ENCODE data around the gene RRAGC. TPM values are rescaled to one million over a fixed set of nuclear protein-coding genes. Genes with fewer than 3 reads are reported as not detected.
"Not testable (repeated sequence)": the region's sequence is repeated elsewhere in the genome, so short reads cannot be mapped to it uniquely, and the experiment has no call there.

RRAGC gene
- total RNA-seq, 2 experiments from 2014 or later: 17.2 to 17.5 TPM

DNA sequence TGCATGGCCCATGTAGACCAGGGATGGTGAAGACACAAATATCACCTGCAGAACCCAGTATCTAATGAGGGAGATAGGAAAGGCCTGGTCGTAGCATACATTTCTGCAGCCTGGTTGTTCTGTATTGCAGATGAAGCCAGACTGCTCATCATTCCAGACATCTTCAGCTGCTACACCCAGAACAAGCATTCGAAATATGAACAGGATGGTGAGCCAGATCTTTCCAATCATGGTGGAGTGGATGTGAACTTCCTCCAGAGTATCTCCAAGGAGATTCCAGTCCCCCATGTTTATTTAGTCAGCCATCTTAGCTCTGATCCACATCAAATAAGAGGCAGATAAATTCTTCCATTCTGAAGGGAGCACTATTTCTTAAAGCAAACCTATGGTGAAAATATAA is 16.2 kb upstream of the RRAGC start:
- Mint-ChIP-seq H3K4me3 (no peak overlapping the region), H3K4me1 (peaks cover 26% of the 10 kb centered on the region)
- CTCF ChIA-PET: interaction anchor here (0.7 to 1.5 kb wide), 2 partner anchors 12 to 88 kb away, joined by 3 to 4 read pairs; no protein-coding TSS in a partner anchor

DNA sequence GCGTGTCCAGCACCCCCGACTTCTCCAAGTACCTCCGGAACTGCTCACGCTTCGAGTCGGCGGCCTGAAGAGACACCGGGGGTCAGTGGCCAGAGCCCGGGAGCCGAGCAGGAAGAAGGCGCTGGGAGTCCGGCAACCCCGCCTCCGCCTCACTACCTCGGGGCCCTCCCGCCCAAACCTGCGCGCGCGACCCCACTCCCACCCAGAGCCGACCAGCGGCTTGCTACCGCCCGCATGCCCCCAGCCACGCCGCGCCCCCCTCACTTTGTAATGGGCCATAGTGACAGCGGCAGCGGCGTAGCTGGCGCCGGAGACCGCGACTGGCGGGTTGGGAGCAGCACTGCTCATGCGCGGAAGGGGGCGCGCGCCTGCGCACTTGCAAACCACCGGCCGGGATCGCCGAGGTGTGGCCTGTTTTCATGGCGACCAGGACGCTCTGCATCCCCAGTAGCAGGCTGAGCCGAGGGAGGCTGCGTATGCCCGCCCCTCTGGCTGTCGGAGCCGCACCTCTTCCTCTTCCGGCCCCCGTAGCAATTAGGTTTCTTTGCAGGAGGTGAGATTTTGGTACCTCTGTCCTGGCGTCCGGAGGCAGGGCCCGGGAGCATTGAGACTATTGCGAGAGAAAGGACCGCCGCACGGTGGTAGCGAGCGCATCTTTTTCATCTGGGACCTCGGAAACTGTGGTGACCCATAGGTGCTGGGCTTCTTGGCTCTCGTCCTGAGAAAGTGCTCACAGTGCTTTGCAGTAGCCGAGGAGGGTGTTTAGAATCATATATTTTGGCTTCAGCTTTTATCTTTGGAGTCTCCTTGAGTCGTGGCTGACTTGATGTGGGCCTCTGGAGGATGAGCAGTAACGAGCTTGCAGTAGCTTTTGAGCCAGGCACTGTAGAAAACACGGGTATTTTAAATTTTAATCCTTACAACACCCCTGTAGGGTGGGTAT is 13.7 kb upstream of the RRAGC start, which contains the start of gene MYCBP:
Gene MYCBP (minus strand): TSS at position 322 of the 943 bp plus-strand sequence. CDS start 43 bp downstream, at position 279.
- H3K27me3 Mint-ChIP-seq: no peaks in the 10 kb centered on the region
- ChIA-PET CTCF (interaction anchor here (0.6 to 1.2 kb wide), 4 partner anchors 11 to 507 kb away, joined by 3 to 4 read pairs (median 3); no protein-coding TSS in a partner anchor), POLR2A (no interaction called here)
- peak; percentile 97 for DNase-seq
- H3K4me3 Mint-ChIP-seq: peak within 1 kb of the TSS; percentile 83
- H3K36me3 Mint-ChIP-seq (ENCODE audit: low read depth): peaks cover 6% of the 10 kb centered on the region
- peaks cover 30% of the 10 kb centered on the region for H3K4me1 Mint-ChIP-seq
- peak within 1 kb of the TSS; percentile 87 for H3K27ac Mint-ChIP-seq
- H3K9me3 Mint-ChIP-seq: no peaks in the 10 kb centered on the region

More for the DNA sequence above, 16.2 kb upstream of the RRAGC start:
- H3K27me3 Mint-ChIP-seq: no peaks in the 10 kb centered on the region
- H3K27ac Mint-ChIP-seq: no peak overlapping the region
- no peaks in the 10 kb centered on the region for H3K9me3 Mint-ChIP-seq
- POLR2A ChIA-PET: no interaction called here
- peaks cover 2% of the 10 kb centered on the region for H3K36me3 Mint-ChIP-seq (ENCODE audit: low read depth)
- no peak for DNase-seq

DNA sequence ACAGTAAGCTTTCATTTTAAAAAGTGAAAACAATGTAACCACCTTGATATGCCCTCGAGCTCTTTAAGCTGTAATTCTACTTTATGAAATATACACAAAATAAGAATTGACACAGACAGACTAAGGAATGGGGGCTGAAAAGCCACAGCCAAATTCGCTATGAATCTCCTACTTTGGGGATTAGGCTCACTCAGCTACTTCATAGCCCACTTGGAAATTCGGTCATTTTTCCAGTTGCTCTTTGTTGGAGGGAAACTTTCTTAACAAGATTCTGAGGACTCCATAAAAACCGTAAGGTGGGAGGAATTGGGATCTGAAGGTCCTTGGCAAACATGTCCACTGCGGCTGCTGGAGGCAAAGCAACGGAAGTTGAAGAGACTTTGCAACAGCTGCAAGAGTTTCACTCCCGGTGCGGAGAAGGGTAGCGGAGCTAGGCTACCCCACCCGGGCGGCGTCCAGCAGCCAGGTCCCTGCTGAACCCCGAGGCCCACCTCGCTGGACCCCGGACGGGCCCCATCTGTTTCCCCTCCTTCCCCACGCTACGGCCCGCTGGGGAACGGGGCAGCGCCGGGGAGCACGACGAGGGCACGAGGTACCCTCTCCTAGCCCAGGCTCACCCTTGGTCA is 12.9 kb upstream of the RRAGC start:
- no peak overlapping the region for H3K27ac Mint-ChIP-seq
- peaks cover 33% of the 10 kb centered on the region for H3K4me1 Mint-ChIP-seq
- no peaks in the 10 kb centered on the region for H3K9me3 Mint-ChIP-seq
- ChIA-PET POLR2A (interaction anchor here (0.7 kb wide), 1 partner anchor 13 kb away, joined by 3 read pairs; the partner anchor contains the start of gene RRAGC), CTCF (interaction anchor here (0.6 to 1.2 kb wide), 4 partner anchors 10 to 508 kb away, joined by 3 to 4 read pairs (median 3); no protein-coding TSS in a partner anchor)
- H3K4me3 Mint-ChIP-seq: peak overlapping the region; percentile 83
- no peaks in the 10 kb centered on the region for H3K27me3 Mint-ChIP-seq
- H3K36me3 Mint-ChIP-seq (ENCODE audit: low read depth): peaks cover 6% of the 10 kb centered on the region
- peak; percentile 48 for DNase-seq

DNA sequence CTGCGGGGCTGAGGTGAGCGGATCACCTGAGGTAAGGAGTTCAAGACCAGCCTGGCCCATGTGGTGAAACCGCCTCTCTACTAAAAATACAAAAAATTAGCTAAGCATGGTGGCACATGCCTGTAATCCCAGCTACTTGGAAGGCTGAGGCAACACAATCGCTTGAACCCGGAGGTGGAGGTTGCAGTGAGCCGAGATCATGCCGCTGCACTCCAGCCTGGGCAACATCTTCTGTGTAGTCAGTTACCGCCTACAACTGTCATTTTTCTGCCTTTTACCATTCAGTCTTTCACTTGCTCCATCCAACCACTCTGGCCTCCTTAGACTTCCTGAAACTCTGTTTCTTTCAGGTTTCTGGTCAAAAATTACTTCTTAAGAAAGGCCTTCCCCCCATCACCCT is 11.4 kb upstream of the RRAGC start:
- Mint-ChIP-seq H3K27ac (no peak overlapping the region), H3K9me3 (no peaks in the 10 kb centered on the region), H3K36me3 (ENCODE audit: low read depth) (peaks cover 10% of the 10 kb centered on the region), H3K4me1 (peaks cover 35% of the 10 kb centered on the region), H3K27me3 (no peaks in the 10 kb centered on the region), H3K4me3 (no peak overlapping the region)
- ChIA-PET POLR2A (no interaction called here), CTCF (interaction anchor here (0.8 to 1.1 kb wide), 2 partner anchors 12 to 22 kb away, joined by 3 read pairs; partner anchors contain the start of gene RRAGC)
- DNase-seq: no peak

DNA sequence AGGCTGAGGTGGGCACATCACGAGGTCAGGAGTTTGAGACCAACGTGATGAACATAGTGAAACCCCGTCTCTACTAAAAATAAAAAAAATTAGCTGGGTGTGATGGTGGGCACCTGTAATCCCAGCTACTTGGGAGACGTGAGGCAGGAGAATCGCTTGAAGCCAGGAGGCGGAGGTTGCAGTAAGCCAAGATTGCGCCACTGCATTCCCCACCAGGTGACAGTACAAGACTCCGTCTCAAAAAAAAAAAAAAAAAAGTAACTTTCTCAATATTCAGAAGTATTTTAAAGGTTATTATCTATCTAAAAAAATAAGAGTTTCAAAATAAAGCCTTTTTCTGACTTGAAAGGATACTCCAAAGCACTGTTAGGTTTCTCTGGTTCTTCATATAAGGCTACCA is 7.6 kb upstream of the RRAGC start:
- Mint-ChIP-seq H3K36me3 (ENCODE audit: low read depth) (peaks cover 31% of the 10 kb centered on the region), H3K4me1 (peaks cover 30% of the 10 kb centered on the region), H3K4me3 (no peak overlapping the region), H3K27ac (no peak overlapping the region), H3K9me3 (no peaks in the 10 kb centered on the region), H3K27me3 (no peaks in the 10 kb centered on the region)
- ChIA-PET POLR2A (no interaction called here), CTCF (no interaction called here)
- DNase-seq: no peak

DNA sequence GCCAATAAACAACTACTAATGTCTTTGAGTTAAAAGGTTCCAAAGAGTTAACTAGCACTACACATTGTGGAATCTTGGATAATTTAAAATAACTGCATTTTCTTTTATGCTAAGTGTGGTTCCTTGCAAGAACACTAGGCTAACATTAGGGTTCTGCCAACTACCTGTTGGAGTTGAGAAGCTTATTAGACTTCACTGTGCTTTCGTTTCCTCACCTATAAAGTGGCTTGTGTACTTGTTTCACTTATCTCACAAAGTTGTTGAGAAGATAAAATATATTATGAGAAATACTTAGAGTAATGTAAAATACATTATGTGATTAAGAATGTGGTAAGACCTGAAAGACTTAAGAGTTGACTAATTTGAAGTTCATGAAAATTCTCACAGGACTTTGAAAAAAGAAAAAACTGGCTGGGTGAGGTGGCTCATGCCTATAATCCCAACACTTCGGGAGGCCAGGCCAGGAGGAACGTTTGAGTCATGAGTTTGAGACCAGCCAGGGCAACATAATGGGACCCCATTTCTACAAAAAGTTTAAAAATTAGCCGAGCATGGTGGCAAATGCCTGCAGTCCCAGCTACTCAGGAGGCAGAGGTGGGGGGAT is 5.6 kb upstream of the RRAGC start:
- POLR2A ChIA-PET: no interaction called here
- DNase-seq: no peak
- CTCF ChIA-PET: no interaction called here
- Mint-ChIP-seq H3K4me3 (no peak overlapping the region), H3K27me3 (no peaks in the 10 kb centered on the region), H3K36me3 (ENCODE audit: low read depth) (peaks cover 29% of the 10 kb centered on the region), H3K4me1 (peaks cover 34% of the 10 kb centered on the region), H3K27ac (no peak overlapping the region), H3K9me3 (no peaks in the 10 kb centered on the region)

DNA sequence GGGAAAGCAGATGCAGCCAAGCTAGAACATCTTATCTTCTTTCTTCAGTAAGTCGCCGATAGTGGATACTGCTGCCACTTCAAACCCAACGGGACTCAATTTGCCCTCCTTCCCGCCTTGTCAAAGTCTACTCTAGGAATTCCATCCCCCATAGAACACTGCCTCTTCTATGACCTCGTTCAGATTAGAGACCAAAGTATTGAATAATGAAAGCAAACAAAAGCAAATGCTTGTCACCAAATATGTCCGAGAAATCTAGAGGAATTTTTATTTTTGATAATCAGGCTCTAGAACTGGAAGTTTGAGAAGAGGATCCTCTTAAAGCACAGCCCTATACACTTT is 853 bp upstream of the RRAGC start:
- no peaks in the 10 kb centered on the region for H3K9me3 Mint-ChIP-seq
- no peak for DNase-seq
- H3K4me3 Mint-ChIP-seq: peak overlapping the region; percentile 89
- no peaks in the 10 kb centered on the region for H3K27me3 Mint-ChIP-seq
- peaks cover 33% of the 10 kb centered on the region for H3K36me3 Mint-ChIP-seq (ENCODE audit: low read depth)
- H3K27ac Mint-ChIP-seq: peak overlapping the region; percentile 83
- H3K4me1 Mint-ChIP-seq: peaks cover 49% of the 10 kb centered on the region
- ChIA-PET CTCF (interaction anchor here (0.7 kb wide), 1 partner anchor 14 kb away, joined by 3 read pairs; no protein-coding TSS in a partner anchor), POLR2A (no interaction called here)

DNA sequence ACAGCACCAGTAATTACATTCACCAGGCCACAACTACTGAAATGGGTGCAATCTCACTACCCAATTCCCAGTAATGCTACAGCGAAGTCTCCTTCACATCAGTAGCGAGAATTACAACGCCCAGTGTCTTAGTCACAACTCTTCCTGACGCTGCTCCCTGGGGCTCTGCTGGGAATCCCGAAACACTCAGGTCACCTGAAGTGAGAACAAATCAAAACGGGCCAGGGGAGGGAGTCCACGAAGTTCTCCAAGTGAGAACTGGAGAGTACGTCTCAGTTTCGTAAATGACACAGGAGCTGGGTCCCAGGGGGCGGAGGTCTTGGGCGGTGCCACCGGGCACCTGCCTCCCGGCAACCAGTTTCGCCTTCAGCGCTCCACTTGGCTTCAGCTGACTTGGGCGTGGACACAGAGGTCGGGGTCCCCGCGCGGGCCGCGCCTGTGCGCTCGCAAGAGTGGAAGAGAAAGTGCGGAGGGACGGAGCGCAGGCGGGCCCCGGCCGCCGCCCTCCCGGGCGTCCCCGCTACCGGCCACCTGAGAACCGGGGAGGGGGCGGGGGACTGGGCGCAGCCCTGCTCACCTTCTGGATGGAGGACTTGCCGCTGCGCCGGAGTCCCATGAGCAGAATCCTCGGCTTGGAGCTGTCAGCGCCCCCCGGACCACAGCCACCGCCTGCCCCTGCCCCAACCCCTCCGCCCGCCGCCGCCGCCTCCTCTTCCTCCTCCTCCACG is 575 bp downstream of the RRAGC start:
- ChIA-PET CTCF (interaction anchor here (1.2 kb wide), 1 partner anchor 12 kb away, joined by 3 read pairs; no protein-coding TSS in a partner anchor), POLR2A (interaction anchor here (0.9 to 1.1 kb wide), 2 partner anchors 13 to 167 kb away, joined by 3 read pairs; partner anchors contain the start of gene NDUFS5)
- Mint-ChIP-seq H3K27ac (peak overlapping the region; percentile 86), H3K4me3 (peak overlapping the region; percentile 89), H3K4me1 (peaks cover 56% of the 10 kb centered on the region), H3K36me3 (ENCODE audit: low read depth) (peaks cover 35% of the 10 kb centered on the region), H3K9me3 (no peaks in the 10 kb centered on the region), H3K27me3 (no peaks in the 10 kb centered on the region)
- peak; percentile 58 for DNase-seq

DNA sequence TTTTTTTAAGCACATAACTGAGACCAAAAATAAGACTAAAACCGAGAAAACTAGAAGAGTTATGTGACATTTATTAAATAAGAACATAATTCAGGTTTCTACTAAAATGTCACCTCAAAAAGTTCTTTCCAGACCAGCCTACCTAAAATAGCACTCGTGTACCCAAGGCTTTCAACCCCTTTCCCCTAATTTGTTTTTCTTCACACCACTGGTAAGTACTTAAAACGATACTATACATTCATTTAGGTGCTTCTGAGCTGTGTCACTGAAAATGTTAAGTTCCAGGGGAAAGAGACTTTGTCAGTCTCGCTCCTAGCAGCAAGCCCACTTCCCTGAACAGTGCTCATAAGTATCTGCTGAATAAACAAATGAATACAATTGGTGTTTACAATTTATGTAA is 6.8 kb downstream of the RRAGC start:
- Mint-ChIP-seq H3K9me3 (no peaks in the 10 kb centered on the region), H3K4me1 (peaks cover 28% of the 10 kb centered on the region), H3K4me3 (no peak overlapping the region), H3K27ac (no peak overlapping the region), H3K27me3 (no peaks in the 10 kb centered on the region), H3K36me3 (ENCODE audit: low read depth) (peaks cover 44% of the 10 kb centered on the region)
- ChIA-PET POLR2A (no interaction called here), CTCF (no interaction called here)
- DNase-seq: no peak

DNA sequence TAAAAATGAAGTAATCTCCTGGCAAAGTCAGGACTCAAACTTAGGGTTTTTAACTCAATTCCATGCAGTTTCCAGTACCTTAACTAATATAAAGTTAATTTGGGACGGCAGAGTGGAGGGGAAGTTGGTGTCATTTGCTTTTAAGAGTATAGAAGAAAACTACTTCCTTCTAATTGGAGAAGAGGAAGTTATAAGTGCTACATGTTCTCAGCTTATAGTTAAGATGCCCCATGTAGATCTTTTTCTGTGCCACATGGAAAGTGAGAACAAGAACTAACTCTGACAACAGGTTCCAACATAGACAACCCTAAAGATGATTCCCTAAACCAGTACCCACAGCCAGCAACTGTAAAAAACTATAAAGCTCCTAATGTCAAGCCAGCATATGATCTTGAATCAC is 11.5 kb downstream of the RRAGC start:
- no peak overlapping the region for H3K4me3 Mint-ChIP-seq
- H3K27ac Mint-ChIP-seq: no peak overlapping the region
- no peak for DNase-seq
- peaks cover 9% of the 10 kb centered on the region for H3K4me1 Mint-ChIP-seq
- no peaks in the 10 kb centered on the region for H3K9me3 Mint-ChIP-seq
- no peaks in the 10 kb centered on the region for H3K27me3 Mint-ChIP-seq
- ChIA-PET POLR2A (no interaction called here), CTCF (no interaction called here)
- H3K36me3 Mint-ChIP-seq (ENCODE audit: low read depth): peaks cover 52% of the 10 kb centered on the region

DNA sequence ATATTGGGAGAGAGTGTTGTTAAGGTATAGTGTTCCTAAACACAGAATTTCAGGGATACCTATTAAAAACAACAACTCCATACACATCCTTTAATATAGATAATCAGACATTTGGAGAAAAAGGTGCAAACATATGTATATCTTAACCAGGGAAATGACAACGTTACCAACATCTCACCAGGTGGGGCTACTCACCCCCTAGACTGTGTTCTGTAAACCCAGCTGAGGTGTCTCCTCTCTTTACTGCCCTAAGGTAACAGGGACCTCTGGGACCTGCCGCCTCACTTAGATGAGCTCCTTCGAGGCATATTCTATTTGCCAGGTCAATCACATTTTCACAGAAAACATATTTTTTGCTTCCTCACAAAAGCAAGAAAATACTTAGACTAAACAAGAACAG is 13.4 kb downstream of the RRAGC start:
- H3K9me3 Mint-ChIP-seq: no peaks in the 10 kb centered on the region
- no peaks in the 10 kb centered on the region for H3K27me3 Mint-ChIP-seq
- no peak for DNase-seq
- peaks cover 3% of the 10 kb centered on the region for H3K4me1 Mint-ChIP-seq
- H3K27ac Mint-ChIP-seq: no peak overlapping the region
- CTCF ChIA-PET: interaction anchor here (0.6 to 1.0 kb wide), 3 partner anchors 11 to 15 kb away, joined by 3 read pairs; no protein-coding TSS in a partner anchor
- POLR2A ChIA-PET: no interaction called here
- H3K36me3 Mint-ChIP-seq (ENCODE audit: low read depth): peaks cover 39% of the 10 kb centered on the region
- H3K4me3 Mint-ChIP-seq: no peak overlapping the region

DNA sequence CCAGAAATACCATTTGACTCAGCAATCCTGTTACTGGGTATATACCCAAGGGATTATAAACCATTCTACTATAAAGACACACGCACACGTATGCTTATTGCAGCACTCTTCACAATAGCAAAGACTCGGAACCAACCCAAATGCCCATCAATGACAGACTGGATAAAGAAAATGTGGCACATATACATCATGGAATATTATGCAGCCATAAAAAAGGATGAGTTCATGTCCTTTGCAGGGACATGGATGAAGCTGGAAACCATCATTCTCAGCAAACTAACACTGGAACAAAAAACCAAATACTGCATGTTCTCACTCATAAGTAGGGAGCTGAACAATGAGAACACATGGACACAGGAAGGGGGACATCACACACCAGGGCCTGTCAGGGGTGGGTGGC is 14.5 kb downstream of the RRAGC start:
- H3K27me3 Mint-ChIP-seq, H3K9me3 Mint-ChIP-seq, H3K4me3 Mint-ChIP-seq, H3K4me1 Mint-ChIP-seq, POLR2A ChIA-PET, H3K27ac Mint-ChIP-seq, DNase-seq: not testable (repeated sequence)
- CTCF ChIA-PET: interaction anchor here (0.6 kb wide), 1 partner anchor 9 kb away, joined by 5 read pairs; no protein-coding TSS in a partner anchor
- H3K36me3 Mint-ChIP-seq (ENCODE audit: low read depth): peaks cover 37% of the 10 kb centered on the region

Data from activated CD4-positive, alpha-beta T cell treated with anti-CD3 and anti-CD28 coated beads, Interleukin-2, amount 10 ng/mL, durations not matched to agents 7 days and 5 days (primary cell).